CD4-positive, alpha-beta T cell treated with Interleukin-4 for 1 hour (primary cell): ENCODE measurements around the gene TMEM163.
"Not testable (repeated sequence)": the region's sequence is repeated elsewhere in the genome, so short reads cannot be mapped to it uniquely, and the experiment has no call there.

ENCODE experiments used
- DNase-seq, 2 donors: peaks; one replicate each; pipeline ENCODE4 v3.0.0-alpha.2; 2020 to 2022

Gene TMEM163

DNA sequence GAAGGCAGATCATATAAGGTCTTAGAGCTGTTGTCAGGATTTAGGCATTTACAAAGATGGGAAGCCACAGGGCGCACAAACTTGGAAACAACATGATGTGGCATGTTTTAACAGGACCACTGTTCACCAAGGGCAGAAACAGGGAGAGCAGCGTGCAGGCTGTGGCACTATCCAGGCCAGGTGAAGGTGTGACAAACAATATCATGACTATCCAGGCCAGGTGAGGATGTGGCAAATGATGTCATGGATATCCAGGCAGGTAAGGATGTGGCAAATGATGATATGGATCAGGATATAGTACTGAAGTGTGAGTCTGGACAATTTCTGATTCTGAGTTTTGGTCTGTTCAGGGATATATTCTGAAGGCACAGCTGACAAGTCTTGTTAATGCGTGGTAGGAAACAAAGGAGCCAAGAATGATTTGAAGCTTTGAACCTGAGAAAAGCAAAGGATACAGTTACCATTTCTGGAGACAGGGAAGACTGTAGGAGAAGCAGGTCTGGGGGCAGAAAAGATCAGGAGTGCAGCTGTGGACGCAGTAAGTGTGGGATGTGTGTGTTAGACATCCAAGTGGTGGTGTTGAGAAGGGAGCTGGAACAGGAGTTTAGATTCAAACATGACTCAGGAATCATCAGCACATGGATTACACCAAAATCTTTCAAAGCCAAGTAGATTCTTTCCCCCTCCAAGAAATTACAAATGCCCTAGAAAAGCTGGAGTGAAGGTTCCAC, 205.9 kb downstream of the TMEM163 start:
- no peak for DNase-seq

DNA sequence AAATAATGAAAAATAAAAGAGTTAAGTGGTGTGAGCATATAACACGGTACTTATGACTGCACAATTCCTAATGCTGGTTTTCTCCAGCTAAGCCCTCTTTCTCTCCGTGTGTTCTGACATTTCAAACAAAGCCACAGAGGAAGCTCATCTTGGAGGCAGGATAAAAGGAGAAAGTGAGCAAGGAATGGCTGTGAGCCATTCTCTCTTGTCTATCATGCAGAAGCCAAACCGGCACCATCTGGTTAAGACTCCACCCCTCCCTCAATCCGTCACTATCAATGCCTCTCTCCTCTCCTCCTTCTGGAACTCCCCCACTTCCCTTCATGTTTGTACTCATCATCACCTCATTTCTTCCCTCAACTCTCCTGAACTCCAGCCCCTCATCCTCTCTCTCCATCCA, 210.4 kb downstream of the TMEM163 start:
- no peak for DNase-seq

DNA sequence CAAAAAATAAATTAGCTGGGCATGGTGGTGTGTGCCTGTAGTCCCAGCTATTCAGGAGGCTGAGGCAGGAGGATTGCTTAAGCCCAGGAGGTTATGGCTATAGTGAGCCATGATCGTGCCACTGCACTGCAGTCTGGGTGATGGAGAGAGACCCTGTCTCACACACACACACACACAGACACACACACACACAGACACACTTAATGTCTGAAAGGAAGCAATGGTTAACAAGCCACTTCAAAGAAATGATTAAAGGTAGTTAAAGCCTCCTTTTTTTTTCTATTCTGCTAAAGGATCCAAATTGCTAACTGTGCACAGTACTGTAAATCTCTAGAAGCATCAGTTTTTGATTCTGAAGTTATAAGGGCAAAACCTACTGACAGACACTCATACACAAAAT, 211.1 kb downstream of the TMEM163 start:
- no peak for DNase-seq

DNA sequence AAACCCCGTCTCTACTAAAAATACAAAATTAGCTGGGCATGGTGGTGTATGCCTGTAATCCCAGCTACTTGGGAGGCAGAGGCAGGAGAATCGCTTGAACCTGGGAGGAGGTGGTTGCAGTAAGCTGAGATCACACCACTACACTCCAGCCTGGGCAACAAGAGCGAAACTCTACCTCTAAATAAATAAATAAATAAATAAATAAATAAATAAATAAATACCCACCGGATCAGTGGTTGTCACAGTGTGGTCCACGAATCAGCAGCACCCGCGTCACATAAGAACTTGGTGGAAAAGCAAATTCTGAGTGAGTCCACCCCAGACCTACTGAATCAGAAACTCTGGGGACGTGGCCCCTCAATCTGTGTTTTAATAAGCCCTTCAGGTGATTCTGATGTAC, 211.6 kb downstream of the TMEM163 start:
- not testable (repeated sequence) for DNase-seq

DNA sequence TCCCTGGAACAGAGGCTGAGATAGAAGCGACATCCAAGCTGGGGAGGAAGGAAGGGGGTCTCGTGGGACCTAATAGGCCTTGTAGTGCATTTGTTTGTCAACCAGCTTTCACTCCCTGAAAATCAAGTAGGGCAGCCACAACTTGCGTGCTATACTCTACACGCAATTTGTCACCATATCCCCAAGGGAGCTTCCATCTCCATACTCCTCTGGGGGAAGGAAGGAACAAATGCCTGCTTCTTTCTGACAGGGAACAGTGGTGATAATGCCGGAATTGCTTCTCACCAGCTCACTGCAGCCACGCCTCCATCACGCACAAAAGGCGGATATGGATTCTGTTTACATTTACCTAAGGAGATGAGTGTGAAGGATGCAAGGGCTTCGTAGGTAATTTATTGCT, 213.4 kb downstream of the TMEM163 start:
- DNase-seq = no peak

DNA sequence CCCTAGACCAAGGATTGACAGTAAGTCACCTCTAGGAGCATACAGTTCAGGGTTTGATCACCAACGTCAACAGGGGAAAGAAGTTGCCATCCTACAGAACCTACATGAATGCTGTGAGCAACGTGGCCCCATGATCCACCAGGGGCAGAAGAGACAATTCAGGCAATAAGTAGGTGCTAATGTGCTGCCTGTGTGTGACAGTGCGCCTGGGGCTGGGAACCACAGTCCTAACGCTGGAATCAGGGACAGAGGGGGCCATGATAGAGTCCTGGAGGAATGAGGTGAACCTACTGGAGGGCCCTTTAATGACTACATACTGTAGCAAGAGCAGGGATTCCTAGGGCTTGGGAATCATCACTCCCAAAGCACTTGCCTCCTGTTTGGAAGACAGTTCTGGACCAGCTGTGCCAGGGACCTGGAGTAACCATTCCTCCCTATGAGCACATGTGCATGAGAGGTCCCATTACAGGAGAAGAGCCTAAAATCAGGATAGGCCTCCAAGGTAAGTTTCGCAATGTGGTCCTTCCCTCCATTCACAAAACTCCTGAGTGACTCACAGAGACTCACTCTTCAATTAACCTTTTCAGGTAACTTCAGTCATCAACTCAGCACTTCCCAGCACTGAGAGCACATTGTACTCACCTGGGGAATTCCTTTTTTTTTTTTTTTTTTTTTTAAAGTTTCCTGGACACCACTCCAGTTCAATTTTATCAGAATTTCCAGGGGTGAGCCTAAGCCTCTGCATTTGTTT, 214.0 kb downstream of the TMEM163 start:
- no peak for DNase-seq

DNA sequence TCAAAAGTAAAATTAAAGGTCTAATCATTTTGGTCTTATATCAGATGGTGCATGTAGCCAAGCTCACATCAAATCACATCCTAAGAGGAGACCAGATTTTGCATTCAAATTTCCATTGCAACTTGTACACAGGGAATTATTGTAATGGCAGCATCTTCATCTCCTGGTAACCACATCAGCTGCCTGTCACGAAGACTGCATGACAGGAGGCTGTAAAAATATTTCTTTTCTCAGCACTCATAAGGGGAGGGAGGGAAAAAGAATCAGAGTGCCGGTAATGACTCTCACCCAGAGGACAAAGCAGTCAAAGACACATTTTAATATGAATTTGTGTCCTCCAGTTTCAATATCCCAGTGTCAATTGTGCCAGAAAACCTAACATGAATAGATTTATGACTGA, 216.7 kb downstream of the TMEM163 start:
- DNase-seq = no peak

DNA sequence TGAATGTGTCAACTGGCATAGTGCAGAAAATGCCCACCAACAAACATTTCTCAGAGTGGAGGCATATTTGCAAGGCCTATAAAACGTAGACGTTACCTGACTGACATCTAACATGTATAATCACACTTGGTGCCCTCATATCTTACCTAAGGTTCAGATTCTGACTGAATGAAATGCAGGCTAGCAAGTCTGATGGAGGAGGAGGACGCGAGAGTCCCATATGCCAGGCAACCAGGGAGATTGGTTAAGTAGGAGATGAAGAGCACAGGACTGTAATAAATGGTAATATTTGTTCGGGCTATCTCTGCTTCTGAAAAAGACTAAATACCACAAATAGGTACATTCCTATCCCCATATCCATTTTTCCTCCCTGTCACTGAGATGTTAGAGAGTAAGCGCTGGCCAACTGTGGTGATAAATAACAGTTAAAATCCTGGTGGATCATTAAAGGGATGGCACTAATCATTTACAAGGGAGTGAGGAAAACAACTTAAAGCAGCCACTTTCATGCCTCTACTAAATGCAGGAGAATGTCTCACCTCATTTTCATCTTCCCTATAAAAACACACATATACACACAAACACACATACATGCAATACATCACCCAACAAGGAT, 217.2 kb downstream of the TMEM163 start:
- DNase-seq = no peak

DNA sequence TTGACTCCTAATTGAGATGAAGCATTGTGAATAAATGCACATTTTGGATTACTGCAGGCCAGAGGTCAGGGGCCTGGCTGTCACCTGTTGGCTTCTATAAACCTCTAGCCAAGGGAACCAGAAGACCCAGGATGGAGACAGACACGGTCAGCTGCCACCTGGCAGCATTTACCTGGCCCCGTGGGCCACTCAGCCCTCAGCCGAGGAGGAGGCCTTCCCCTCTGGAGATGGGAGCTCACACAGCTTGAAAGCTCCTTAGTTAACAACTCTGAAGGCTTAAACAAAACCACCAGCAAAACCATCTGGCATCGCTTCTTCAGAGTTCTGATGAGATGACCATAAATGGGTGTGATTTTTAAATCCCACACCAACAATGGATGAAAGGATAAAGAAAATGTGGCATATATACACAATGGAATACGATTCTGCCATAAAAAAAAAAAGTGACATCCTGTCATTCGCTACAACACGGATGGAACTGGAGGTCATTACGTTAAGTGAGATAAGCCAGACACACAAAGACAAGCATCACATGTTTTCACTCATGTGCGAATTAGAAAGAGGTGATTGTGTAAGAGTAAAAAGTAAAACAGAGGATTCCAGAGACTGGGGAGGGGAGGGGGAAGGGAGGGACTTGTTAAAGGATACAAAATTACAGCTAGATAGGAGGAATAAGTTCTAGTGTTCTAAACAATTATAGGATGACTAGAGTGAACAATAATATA, 218.4 kb downstream of the TMEM163 start:
- no peak for DNase-seq

DNA sequence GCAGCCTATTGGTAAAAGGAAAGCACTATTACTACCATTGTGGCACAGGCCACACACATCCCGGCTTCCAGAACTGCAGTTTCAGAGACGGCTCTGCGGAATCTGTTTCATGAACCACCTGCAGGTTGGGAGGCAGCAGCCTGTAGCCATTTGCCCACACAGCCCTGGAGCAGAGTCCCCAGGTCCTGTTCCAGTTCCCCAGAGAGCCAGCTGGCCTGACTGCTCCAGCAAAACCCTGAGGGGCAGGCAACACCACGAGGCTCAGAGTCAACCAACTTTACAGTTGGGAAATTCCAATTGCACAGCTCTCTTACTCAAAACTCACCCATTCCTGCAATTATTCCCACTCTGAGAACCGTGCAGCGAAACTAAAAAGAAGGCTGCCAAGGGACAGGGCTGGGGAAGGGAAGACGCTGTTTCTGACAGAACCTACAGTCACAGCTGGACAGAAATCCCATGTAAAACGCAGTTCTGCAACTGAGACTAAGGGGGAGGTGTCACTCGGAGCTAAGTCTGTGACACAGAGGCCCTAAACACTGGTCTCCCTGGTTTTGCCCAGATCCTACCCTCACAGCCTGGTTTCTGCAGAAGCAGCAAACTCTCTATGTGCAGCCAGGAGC, 219.4 kb downstream of the TMEM163 start:
- no peak for DNase-seq

DNA sequence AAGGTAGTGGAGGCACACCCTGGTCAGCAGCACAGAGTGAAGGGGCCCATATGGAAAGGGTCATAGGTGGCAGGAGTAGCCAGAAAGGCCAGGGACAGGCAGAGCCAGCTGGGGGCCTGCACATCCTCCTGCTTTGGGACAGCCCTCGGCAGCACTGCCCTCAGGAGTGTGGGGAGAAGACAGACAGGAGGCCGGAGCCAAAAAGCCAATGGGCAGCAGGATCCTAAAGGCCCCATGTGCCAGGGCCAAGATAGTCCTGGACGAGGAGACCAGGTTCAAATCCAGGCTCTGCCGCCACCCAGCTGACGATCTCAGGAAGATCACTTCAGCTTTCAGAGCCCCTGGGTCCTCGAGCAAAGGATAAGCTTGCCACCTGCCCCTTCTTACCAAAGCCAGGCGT, 220.1 kb downstream of the TMEM163 start:
- no peak for DNase-seq

DNA sequence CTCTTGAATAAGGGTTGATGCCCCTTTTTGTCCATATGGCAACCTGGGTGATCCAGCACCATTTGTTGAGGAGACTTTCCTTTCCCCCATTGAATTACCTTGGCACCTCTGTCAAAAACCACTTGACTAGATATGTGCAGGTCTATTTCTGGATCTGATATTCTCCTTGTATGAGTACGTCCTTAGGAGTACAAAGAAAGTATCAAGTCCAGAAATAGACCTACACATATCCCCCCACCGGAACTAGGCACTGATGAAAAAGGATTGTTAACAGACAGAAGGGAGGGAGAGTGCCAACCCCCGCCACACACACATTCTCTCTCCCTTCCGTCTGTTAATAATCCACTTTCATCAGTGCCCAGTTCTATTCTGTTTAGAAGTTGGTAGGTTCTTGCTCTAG, 225.0 kb downstream of the TMEM163 start:
- DNase-seq = no peak

DNA sequence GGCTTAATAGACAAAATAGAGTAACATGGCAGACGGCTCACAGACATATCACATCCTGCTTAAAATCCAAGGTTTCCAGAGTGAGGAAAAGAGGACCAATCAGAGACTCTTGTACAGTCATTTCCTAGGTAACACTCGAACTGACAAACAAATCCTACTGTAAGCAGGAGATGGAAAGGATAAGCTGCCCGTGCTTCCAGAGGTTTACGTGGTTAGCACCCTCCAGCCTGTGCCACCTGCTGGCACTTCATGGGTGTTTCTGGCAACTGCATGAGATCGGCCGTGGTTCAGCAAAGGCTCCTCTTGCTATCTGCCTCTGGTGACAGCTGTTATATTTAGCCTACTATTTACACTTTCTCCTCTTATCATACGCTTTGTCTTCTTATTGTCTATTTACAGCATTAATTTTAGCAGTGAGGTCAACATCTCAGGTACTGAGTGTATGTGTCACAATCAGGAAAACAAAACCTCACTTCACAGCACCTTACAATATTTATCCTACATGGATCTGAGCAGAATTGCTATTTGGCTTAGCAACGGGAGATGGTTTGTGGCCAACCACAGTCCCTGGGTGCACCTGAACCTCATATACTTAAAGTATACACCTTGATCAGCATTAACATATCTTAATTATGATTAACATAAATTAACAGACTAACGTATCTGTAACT, 226.9 kb downstream of the TMEM163 start:
- no peak for DNase-seq

DNA sequence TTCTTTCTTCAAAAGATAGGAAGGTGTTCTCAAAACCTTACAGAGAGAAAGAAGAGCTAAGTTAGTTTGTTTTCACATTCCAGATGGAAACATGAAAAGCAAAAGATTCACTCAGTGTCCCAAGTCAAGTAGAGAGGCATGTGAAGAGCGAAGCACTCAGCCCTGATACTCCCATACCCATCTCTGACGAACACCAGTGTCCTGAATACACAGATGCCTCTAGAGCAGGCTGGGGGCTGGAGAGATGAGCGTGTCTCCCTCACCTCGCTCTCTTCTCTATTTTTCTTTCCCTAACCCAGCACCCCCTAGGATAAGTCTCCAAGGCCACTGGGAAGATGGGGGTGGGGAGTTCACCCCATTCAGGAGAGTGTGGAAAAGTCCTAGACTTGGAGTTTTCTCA, 227.8 kb downstream of the TMEM163 start:
- DNase-seq = no peak

DNA sequence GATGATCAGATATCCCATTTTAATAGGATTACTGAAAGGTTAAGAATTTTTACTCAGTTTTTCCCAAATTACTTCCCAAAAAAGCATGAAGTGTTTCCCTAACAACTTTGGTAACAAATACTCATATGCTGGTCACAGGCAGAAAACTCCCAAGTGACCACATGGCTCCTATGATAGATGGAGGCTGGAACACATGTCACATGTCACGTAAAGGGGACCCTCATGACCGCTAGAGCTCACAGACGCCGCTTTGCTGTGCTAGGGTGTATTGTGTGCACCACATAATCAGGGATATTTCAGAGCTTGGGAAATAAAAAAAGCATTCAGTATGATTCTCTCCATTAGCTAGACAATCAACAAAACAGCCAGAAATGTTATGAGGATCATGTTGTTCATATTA, 228.2 kb downstream of the TMEM163 start:
- DNase-seq = no peak

DNA sequence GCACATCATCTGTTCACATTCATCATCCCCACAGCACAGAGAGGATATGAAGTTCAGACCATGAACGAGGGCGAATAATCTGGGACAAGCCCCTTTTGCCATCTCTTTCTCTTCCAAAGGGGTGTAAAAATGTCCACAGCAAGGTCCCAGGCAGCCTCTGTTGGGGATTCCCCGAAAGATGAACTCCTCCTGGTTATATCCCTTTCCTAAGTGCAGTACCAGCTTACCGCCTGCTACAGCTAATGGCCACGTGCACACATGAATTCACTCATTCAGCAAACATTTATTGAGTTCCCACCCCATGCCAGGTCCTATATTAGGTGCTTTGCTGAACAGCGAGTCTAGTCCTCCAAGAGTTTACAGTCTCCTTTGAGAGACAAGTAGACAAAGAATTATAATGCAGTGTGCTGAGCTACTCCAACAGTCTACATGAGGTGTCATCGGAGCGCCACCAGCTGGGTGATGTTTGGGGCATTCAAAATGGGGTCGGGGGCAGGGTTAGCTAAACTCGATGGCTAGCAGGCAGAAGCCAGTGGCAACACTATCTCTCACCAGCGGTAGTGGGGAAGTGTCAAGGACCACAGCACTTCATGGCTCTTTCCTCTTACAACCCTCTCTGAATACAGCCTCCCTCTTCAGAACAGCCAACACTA, 228.9 kb downstream of the TMEM163 start:
- DNase-seq = no peak

DNA sequence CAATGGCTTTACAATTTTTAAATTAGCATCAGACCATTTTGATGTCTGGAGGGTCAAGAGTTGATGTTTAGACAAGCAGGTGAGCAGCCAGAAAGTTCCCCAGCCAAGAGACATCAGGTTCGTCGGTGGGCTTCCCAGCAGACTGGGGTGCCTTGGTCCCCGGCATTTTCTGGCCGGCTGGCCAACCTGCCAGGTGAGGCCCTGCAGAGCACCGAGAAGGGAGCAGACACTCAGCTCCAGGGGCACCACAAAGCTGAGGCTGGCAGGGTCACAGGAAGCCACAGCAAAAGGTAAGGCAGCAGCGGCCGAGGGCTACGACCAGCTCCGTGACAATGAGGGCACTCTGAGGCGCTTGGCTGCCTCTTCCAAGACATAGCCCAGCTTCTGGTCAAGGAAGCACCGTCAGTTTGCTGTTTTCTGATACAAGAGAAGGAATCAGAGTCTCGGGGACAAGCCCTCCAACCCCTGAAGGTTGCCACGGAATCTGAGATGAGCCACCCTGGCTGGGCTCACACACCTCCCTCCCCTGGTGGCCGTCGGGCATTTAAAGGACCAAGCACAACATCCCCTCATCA, 235.9 kb downstream of the TMEM163 start:
- no peak for DNase-seq

DNA sequence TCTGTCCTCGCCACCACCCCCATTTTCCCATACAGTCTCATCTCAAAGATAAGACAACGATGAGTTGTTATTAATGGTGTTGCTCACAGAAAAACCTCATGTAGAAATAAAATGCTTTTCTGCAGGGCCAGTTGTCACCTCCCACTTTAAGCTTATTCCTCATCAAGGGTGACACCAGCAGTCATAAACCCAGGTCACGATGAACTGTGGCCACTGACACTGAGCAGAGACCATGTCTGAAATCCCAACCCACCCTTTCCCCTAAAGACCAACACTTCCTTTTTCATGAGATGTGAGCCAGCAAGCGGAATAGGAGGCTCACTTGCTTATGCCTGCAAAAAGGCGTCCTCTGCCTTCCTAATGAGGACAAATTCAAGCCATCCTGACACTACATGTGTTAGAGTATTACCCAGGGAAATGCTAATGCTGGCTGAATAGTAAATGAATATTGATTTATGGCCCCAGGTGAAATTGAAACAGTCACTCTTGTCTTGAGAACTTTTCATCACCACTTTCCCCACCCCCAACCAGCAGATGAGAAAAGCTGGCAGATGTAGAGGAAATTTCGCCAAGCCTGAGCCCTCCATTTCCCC, 236.6 kb downstream of the TMEM163 start:
- DNase-seq = no peak

DNA sequence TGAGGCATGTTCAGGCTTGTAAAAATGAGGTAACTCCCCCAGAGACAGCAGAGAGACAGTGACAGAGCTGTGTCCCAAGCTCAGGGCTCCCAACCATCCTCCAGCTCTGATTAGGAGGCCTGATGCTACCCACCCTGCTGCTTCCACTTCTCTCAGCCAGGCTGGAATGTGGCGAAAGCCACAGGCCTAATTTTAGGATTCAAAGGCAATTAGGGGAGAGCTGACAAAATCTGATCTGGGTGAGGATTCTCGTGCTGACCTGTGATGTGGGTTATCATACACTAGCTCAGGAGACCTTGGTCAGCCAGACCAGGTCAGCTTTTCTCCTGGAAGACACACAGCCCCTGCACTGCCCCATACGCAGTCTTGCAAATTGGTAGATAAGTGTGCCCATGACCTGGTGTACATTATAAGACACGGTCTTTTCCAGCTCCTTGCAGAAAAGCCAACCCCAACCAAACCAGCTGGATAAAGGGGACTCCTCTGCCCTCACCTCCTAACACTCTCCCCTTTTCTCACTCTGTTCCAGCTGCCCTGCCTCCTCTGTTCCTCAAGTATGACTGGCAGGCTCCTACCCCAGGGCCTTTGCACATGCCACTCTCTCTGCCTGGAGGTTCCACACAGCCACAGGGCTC, 239.0 kb downstream of the TMEM163 start:
- no peak for DNase-seq

DNA sequence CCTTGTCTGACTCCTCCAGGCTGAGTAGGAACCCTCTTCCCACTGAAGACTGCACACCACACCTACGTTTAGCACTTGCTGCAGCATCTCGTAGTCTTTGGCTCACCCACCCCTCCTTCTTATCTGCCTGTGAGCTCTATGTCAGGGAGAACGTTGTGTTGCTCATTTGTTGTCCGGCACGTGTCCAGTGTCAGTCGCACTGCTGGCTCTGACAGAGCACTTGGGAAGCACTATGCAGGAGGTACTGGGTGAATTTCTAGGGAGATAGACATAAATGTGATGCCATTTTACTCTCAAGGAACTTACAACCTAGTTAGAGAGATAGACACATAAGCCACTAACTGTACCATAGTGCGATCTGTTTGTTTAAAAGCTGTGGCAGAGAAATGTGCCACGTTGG, 241.8 kb downstream of the TMEM163 start:
- DNase-seq = not testable (repeated sequence)
